ENCODE results near the gene CLDN17.

Gene CLDN17, protein sequence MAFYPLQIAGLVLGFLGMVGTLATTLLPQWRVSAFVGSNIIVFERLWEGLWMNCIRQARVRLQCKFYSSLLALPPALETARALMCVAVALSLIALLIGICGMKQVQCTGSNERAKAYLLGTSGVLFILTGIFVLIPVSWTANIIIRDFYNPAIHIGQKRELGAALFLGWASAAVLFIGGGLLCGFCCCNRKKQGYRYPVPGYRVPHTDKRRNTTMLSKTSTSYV

DNA sequence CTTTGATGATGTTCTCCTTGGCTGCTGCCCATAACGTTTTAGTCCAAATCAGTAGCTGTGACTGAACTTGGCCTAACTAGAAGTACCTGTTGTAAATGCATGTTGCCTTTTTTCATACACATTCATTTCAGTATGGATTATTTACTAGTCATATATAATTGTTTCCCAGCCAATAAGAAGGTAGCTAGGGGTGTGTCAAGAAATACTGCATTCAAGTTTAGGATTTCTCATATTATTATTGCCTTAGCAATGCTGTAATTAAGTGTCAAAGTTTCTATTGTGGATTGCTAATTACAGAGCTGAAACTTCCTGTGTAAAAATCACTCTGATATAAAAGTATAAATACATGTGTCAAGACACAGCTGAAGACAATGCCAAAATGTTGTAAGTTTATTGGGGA lies at the start of gene CLDN17:
CLDN17 (minus strand) TSS at position 101 of the 400 bp plus-strand sequence. CDS start 188 bp downstream, outside the sequence.
- no peak for DNase-seq

DNA sequence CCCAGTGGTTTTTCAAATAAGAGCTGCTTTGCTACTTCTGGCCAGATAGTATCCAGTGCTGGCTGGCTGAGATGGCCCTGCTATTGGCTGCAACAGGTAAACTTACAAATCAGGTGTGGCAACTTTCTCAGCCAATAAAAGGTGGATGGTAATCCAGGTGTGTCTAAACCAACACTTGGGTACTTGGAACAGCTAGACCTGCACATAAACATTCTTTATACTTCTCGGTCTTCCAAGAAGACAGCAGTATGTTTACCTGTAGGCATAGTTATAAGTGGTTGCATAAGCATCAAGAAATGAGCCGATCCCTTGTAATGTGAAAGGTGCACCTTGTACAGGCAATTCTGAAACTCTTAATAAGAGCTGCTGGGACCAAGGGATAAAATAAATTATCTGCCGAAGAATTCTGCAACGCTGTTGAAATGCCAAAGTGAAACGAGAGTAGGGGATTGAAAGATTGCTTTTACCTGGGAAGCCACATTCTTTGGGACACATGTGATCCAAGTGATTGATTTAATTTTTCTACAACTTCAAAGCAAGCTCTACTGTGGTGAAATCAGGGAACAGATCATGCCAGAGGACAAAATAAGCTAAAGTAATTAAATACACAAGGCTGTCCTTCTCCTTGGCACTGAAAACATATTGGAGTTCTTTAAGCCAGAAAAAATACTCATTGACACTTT lies 49.6 kb upstream of the CLDN17 start, which contains the start of gene CLDN8:
CLDN8 (minus strand) TSS at position 57 of the 683 bp plus-strand sequence. CDS start 172 bp downstream, outside the sequence.
- no peak for DNase-seq

DNA sequence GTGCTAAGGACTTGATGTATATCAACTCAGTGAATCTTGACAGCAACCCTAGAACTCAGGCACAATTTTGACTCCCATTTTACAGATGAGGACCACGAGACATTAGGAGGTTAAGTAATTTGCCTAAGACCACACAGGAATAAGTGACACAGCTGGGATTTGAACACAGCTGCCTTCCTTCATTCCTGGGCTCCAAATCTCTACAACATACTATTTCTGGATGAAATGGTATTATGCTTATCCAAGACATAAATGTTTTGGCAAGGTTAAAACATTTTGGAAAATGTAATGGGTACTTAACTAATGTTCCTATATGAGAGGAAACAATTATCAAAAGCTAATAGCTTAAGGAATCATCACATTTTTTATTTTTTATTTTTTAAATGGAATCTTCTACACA lies 44.5 kb upstream of the CLDN17 start:
- DNase-seq, result no peak

DNA sequence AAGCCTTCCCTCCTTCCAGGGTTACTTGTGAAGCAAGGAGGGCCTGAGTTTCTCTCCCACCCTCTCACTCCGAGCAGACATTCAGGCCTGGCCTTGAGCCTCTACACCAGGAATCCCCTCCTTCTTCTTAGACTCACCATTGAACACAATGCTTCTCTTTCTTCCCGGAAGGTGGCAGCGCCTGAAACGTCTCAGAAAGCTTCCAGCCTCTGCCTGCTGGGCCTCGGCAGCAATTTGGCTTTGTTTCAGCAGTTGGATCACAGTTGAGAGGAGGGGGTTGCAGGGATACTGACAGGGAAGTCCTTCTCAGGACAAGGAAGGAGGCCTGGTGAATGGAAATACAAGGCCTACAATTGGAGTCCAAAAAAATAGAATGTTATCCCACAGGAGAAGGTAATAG lies 43.0 kb upstream of the CLDN17 start:
- DNase-seq, result no peak

DNA sequence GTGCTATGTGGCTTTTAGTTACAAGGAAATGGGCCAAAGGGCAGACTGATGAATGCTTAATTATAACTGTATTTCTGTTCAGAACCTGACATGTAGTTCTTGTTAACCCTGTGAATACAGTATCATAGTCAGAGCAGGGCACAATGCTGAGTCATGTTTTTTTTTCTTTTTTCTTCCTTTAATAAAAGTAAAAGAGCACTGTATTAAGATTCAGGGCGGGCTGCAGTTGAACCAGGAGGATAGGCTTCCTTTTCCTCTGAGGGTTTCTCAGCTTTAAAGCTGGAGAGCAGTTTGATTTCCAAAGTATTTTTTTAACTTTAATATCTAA lies 40.6 kb upstream of the CLDN17 start:
- no peak for DNase-seq

DNA sequence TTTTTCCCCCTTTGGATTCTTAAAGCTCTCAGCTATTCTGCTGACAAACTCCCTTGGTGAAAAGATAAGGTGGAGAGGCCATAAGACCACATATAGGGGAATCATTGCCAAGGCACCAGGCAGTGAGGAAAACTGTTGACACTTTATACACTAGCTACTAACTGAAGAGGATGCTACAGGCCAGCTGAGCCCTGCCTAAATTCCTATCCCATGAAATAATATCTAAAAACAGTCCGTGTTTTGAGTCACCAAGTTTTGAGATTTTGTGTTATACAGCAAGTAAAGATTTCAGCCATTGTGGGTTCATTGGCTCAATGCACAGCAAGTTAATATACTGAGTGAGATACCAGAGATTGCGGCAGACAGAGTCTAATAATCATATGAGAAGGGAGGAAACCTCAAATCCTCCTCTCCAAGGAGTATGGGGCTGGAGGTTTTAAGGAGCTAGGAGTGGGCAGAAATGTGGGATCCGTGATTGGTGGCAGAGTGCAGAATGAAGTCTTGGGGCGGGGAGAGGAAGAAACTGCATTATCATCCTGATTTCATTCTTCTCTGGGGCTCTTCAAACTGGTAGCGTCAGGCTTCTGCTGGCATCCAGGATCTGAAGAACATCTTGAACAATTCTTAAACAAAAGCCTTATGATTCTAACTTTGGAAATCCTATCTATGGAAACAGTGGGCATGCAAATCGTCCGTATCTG lies 40.1 kb upstream of the CLDN17 start:
- no peak for DNase-seq

DNA sequence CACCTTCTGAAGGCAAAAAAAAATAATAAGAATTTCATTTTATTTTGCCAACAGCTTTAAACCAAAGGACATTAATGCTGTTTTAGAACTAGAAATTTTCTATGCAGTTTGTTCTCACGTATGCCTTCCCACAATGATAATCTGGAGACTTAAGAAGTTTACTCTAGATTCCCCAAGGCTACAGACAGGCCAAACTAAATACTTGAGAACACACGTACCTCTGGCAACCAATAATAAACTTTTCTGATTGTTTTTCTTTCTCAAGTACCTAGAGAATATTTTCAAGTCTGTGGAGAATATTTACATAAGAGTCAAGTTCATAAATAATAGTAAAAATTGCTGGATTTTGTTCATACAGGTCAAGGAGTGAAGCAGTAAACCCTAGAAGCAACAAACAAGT lies 33.4 kb upstream of the CLDN17 start:
- DNase-seq, result no peak

DNA sequence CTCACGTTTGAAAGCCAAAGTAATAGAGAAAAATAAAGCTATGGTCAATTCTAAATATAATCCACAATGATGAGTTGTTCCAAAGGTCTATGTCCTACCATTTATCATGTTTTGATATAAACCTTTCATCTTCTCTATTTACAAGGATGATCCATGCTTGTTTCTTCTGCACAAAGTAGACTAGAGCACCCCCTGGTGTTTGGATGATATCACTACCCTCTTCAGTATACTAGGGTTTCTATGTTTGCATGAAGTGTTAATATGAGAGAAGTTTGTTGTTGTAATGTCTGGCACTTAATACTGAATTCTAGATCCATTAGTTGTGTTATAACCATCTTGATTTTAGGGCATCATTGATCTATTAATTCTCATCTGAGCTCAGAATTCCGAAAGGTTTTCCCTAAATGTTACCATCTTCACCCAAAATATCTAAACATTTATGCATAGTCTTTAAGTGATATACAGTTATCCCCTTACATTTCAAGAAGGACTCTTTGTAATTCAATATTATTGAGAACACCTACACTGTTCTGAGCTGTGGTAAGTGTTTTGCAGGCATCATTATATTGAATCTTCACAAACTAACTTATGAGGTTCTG lies 28.2 kb upstream of the CLDN17 start:
- DNase-seq, result no peak

DNA sequence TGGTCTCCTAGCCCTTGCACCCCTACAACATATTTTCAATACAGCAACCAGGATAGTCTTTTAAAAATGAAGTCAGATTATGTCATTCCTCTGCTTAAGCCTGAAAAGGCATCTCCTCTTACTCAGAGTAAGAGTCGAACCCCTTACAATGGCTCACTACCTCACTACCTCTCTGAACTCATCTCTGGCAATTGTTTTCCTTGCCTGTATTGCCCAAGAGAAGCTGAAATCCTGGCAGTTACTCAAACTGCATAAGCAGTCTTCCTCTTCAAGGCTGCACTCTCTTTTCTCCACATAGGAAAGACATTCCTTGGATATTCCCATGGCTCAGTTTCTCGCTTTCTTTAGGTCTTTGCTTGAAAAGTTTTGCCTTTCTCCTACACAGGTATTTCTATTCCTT lies 26.6 kb upstream of the CLDN17 start:
- DNase-seq, result no peak

DNA sequence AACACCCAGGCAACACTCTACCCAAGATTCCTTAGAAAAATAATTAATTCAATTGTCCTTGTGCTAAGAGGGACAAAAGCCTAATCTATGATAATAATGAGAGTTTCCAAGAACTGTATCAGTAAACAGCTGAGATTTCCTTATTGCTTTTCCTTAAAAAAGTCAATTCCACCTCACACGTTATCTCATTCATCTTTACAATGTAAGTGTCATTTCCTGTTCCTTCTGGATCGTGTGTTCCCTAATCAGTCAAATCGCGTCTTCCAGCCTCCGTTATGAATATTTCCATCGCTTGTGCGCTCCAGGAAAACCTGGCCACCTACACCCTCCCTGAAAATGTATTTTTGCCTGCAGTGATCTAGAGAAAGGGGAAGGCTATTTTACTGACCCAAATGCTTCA lies 23.9 kb upstream of the CLDN17 start:
- no peak for DNase-seq

DNA sequence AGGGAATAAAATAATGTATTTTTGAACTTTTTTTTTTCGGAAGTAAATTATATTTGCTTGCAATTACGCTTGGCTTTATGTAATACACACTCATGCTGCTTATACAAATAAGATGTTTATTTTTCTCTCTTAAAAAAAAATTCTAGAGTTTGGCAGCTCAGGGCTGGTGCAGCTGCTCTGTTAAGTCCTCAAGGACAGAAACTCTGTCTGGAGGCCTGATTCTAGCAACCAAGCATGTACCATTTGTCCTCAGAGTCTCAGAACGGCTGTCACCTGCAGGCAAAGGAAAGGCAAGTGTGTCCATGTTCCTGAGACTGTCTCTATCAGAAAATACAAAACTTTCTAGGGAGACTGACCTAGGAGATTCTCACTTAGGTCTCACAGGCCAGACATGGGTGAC lies 23.2 kb upstream of the CLDN17 start:
- no peak for DNase-seq

DNA sequence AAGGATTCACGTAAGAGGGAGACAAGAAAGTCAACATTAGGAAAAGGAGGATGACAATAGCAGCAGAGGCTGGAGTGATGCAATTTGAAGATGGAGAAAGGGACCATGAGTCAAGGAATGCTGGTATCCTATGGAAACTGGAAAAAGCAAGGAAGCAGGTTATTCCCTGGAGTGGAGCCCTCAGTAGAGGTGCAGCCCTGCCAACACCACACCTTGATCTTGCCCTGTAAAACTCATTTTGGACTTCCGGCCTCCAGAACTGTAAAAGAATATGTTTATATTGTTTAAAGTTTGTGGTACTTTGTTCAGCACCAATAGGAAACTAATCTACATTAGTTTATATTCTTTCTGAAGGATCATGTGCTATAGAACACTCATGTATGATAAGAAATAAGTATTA lies 19.6 kb upstream of the CLDN17 start:
- no peak for DNase-seq

DNA sequence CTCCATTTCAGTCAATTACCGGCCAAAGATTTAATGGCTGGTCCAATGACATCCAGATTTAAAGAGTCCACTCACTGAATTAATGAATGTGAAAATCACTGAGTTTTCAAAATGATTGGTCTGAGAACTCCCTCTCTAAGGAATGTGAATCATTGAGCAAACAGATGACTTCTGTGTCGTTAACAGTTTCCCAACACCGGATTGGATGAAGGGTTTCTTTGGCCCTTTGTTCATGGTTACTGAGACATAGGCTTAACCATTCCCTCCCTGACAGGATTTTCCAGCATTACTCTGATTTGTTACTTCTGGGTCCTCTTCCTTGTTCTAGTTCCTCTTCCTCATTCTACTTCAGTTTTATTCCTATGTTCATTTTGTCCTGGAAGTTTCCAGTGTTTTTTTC lies 1.5 kb upstream of the CLDN17 start:
- DNase-seq, result no peak

DNA sequence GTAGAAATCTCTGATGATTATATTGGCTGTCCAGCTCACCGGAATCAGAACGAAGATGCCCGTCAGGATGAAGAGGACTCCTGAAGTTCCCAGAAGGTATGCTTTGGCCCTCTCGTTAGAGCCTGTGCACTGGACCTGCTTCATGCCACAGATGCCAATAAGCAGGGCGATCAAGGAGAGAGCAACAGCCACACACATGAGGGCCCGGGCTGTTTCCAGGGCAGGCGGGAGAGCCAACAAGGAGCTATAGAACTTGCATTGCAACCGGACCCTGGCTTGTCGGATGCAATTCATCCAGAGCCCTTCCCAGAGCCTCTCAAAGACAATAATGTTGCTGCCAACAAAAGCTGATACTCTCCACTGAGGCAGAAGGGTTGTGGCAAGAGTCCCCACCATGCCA lies 434 bp downstream of the CLDN17 start:
- no peak for DNase-seq

DNA sequence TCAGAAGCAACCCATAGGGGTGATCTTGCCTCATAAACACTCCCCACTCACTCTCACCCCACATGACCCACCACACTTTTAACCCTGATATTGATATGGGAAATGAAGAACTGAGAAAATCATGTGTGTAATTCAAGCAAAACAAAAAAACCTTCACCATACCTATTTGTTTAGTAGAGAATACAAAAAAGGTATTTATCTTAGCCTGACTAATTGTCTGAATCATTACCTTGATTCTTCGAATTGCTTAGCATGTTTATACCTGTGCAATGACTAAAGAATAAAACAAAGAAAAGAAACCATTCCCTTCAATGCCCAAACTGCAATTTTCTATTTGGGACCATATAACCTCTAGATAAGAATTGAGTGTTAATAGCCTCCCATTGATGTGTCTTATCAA lies 1.8 kb downstream of the CLDN17 start:
- DNase-seq, result no peak

DNA sequence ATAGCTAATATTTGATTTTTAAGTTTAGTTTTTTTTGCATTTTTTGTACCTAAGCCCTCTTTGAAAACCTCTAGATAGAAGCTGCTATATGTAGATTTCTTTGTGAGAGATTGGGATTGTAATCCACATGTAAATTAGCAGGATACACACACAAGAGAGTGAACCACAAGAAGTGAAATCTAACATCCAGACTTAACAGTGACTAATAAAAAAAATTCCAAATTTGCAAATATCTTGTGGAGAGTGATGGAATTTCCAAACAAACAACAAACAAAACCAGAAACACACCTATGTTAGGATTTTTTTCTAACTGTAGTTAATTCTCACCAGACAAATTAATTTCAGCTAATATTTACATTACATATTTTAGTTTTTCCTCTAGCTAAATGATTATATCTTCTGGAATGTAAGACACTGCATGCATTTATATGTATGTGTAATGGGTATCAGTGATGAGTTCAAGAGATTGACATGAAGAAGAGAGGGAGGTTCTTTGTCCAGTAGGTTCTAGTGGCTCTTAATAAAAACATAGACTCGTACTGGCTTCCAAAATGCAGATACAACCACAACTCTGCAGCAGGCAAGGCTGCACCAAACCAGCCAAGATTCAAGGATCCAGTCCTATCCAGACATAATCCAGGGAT lies 12.8 kb downstream of the CLDN17 start:
- DNase-seq, result no peak

DNA sequence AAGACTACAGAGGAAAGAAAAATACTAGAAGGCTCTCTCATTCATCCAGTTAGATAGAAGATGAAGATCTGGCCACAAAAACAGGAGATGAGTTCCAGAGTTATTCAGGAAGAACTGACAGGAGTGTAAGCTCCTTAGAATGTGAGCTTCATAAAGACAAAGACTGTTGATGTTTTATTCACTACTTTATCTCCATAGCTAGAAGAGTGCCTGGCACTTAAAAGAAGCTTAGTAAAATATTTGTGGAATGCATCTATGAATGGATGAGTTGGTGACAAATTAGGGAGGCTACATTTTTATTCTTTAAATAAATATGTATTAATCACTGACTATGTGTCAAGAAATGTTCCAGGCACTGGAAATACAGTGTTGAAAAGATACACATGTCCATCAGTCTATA lies 13.8 kb downstream of the CLDN17 start:
- DNase-seq, result no peak

DNA sequence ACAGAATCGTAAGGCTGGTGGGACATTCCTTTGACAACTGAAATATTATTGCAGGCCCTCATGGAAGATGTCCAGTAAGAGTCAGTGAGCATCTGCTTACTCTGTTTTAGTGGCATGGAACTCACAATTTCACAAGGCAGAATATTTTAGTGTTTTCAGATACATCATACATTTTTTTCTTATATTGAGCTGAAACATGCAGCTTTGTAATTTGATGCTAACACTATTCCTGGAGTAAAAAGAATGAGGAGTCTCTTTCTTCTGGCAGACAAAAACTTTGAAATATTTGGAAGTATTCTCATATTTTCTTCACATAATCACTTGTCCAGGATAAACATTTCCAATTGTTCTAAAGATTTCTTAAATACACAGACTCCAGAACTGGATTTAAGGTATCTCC lies 17.7 kb downstream of the CLDN17 start:
- no peak for DNase-seq

DNA sequence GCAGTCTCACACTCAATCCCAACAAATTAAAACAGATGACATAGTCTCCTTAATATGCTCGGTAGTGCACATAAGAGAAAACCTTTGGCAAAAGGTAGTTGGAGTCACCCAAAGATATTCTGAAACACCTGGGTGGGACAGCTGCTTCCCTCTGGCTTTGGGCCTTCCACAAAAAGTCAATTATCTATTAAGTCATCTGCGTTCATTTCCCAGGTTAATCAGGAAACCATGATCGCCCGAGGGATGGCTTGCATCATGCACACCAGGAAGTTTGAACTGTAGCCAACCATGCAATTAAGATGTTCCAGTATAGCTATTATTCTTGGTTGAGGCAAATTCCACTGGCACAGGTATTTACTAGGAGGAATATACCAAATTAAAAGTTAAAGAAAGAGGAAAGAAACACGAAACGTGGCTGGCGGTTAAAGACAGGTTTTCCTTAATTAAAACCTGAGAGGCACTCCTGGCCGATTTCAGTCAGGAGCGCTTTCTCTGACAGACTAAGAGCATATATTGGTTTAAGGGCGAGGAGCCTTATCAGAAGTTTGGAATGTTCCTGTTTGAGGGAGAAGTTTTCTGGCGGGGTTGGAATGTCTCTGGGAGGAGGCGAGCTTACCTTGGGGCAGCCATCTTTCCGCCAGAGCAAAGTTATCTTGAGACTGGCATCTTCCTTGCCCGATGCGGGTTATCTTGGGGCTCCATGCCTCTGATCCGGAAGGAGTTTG lies 19.9 kb downstream of the CLDN17 start:
- no peak for DNase-seq

DNA sequence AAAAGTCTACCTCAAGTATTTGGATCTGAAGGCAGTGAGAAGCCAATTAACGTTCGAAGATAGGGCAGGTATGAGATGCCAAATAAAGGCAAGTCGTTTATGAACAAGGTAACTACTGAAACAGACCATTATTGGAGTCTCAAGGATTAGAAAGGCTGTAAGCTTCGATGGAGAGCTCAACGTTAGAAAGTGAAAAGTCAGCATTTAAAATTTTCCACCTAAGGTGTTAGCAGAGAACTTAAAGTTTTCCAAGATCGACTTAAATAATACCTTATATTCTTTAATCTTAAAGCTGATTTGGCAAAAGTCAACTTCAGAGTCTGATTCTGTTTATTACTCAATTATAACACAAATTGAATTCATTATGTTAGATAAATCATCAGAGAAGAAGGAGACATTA lies 28.1 kb downstream of the CLDN17 start:
- DNase-seq, result no peak

DNA sequence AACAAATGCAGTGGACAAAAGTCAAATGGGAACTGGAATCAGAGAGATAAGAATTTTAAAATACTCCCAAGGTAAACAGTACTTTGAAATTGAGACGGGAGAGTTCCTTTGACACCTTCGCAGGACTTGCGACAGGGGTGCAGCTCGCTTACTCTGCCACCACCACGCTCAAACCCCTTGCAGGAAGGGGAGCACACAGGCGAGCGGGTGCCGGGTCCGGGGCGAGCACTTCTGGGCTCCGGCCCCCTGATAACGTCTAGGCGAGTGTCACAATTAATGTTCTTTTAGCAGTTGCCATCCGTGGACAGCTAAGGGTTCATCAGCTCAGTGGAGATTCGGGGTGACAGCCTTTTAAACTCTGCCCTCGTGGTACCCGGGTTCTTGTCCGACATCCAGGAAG lies 37.4 kb downstream of the CLDN17 start:
- DNase-seq, result no peak

DNA sequence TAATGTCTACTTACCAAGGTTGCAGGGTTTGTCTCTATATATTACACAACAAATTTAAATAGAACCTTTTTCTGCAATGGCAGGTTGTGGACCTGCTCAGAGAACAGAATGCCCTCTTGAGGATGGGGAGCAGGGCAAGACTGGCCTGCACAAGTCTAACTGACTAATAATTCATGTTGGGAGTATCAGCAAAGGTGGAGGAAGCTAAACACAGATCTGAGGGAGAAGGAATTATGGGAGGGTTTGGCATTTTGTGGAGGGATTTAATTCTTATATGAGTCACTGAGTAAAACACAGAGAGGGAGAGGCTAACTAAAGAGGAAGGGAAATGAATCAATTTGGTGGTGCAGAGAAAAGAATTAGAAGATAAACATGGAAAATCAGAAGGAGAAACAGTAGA lies 40.0 kb downstream of the CLDN17 start:
- DNase-seq, result no peak

DNA sequence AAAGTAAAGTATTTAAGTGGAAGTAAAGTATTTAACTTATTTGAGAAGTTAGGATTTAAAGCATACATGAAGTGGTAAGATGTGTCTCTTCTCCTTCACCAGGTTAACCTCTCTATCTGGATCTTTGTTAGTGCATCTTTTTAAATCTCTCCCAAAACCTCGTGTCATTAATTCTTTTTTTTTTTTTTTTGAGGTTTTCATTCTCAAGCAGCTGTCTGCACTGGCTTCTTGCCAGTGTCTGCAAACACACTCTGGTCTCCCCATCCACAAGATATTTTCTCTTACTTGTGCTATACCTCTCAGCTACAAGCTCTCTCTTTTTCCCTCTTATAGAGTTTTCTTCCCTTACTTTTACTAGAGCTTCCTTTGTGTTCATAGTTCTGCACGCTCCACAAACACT lies 49.0 kb downstream of the CLDN17 start:
- DNase-seq, result no peak
